COR-L47 (cell line): Measurements from ENCODE around the gene MND1.

Source experiments
- DNase-seq: peaks from one replicate; lab custom pipeline; 2025; lab: John Stamatoyannopoulos, UW

MND1 gene

GRCh38 chr4:153346563-153346962, 2.1 kb downstream of the MND1 start:
- DNase-seq, result no peak

DNA sequence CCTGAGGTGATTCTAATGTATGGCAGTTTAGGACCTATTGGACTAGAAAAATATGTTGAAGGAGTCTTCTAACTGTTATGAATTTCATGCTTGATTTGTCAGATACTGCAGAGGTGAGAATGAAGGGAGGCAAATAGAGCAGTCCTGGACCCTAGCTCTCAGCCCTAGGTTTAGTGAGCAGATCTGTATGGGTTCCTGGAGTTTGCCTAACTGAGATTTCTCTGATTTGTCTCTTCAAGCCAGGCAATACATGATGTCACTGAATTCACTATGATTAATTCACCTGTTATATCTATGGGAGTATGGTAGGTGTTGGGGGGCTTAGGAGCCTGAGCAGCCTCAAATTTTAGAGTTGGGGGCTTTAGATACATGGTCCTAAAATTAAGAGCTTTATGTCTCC, 2.6 kb downstream of the MND1 start:
- no peak for DNase-seq

DNA sequence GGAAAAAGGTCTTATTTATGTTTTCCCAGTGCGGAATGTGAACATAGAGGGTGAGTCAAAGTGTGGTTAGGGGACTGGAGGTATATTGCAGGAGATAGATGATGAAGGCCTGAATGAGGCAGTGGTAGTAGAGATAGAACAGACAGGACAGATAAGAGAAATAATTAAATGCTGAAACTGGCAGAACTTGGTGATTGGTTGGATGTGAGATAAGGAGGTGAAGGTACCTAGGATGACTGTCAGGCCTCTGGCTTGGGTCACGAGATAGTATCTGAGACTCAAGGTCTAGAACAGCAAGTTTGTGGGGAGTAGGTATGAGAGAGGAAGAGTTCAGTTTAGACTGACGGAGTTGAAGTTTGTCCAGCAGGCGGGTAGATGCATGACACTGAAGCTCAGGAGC, 3.5 kb downstream of the MND1 start:
- no peak for DNase-seq

GRCh38 chr4:153349206-153349805, 4.8 kb downstream of the MND1 start:
- DNase-seq, result no peak

DNA sequence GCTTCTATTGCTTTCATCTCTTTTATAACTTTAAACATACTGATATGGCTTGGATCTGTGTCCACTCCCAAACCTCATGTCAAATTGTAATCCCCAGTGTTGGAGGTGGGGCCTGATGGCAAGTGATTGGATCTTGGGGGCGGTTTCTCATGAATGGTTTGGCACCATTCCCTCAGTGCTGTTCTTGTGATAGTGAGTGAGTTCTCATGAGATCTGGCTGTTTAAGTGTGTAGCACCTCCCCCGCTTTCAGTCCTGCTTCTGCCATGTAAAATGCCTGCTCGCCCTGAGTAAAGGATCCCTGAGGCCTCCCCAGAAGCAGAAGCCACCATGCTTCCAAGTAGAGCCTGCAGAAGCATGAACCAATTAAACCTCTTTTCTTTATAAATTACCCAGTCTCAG, 17.7 kb downstream of the MND1 start:
- DNase-seq, result no peak

- DNase-seq, result no peak
Observed at GRCh38 chr4:153364061-153364460, 19.6 kb downstream of the MND1 start.

GRCh38 chr4:153365003-153365402, 20.5 kb downstream of the MND1 start:
- DNase-seq, result no peak

- DNase-seq, result no peak
Observed at GRCh38 chr4:153366486-153366885, 22.0 kb downstream of the MND1 start.

- DNase-seq, result no peak
Observed at GRCh38 chr4:153367092-153367491, 22.6 kb downstream of the MND1 start.

GRCh38 chr4:153369021-153369420, 24.5 kb downstream of the MND1 start:
- DNase-seq, result no peak

GRCh38 chr4:153371701-153372234, 27.3 kb downstream of the MND1 start:
- DNase-seq, result no peak

GRCh38 chr4:153372967-153373562, 28.6 kb downstream of the MND1 start:
- DNase-seq, result no peak

DNA sequence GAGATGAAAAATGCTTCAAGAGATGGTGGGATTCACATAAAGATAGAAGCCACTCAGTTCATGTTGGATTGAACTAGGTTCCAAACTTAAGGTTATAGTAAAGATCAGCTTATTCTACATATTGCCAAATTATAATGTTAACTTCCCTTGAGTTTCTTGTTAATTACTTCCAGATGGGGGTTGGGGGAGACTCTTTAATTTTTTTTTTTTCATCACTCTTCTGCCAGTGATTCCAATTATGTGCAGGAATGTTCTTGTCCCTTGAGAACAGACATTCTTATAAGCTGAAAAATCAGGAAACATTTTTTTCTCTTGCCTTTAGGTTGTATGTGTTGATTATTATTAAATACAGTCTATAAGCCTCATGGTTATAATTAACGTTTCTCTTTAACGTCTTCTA, 30.0 kb downstream of the MND1 start:
- no peak for DNase-seq

- DNase-seq, result no peak
Observed at GRCh38 chr4:153375303-153375702, 30.8 kb downstream of the MND1 start.

DNA sequence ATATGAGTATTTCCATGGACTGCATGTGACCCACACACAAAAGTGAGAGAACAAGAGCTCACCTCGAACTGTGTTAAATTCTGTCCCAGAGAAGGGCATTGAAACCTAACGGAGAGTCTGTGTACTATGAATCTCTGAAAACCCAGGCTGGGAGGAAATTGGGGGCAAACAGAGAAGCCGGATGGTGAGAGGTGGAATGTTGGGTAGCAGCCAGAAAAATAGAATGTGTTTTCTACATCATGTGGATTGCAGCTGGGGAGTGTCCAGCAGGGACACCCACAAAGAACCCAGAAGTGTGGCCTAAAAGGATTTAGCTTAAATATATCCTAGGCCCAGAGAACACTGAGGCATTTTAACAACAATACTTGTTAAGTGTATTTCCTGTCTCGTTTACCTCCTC, 38.6 kb downstream of the MND1 start:
- no peak for DNase-seq

GRCh38 chr4:153384160-153384559, 39.7 kb downstream of the MND1 start:
- DNase-seq, result no peak

DNA sequence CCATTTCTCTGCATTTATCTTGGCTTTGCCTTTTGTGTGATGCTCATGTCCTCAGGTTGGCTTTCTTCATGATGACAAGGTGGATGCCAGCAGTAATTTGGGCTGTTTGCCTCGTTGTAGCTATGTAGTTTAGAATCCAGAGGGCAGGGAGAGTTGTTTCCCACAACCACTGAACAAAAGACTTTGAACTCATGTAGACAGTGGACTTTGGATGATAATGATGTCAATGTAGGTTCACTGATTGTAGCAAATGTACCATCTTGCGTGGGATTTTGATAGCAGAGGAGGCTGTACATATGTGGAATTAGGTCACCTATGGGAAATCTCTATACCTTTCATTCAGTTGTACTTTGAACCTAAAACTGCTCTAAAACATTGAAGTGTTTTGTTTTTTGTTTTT, 41.3 kb downstream of the MND1 start:
- no peak for DNase-seq

DNA sequence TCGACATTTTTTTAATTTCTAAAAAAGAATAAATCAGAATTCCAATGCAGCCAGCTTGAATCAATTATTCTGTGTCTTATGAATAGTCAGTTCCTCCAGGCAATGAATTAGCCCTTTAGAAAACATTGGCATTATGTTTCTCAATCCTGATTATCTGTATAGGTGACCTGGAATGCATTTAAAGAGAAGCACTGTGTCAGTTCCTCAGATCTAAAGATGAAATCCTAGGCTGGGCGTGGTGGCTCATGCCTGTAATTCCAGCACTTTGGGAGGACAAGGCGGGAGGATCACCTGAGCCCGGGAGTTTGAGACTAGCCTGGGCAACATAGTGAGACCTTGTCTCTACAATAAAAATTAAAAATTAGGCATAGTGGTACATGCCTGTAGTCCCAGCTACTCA, 43.5 kb downstream of the MND1 start:
- DNase-seq, result no peak

- DNase-seq, result no peak
Observed at GRCh38 chr4:153393397-153393796, 48.9 kb downstream of the MND1 start.

DNA sequence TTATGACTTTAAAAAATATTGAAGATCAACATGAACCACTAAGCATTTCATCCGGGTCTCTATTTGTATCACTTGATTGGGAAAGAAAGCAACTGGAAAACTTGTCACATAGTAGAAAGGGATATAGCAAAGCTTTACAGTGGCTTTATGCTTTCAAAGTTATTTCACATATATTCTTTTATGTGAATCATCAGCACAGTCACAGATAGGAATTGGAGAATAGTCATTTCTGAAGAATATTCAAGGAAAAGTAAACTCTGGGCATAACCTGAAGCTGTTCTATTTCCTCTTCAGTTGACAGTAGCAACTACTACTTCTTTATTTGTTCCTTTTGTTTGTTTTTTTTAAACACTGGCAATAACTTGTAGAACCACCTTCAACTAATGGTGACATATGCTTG, 50.5 kb downstream of the MND1 start:
- no peak for DNase-seq

DNA sequence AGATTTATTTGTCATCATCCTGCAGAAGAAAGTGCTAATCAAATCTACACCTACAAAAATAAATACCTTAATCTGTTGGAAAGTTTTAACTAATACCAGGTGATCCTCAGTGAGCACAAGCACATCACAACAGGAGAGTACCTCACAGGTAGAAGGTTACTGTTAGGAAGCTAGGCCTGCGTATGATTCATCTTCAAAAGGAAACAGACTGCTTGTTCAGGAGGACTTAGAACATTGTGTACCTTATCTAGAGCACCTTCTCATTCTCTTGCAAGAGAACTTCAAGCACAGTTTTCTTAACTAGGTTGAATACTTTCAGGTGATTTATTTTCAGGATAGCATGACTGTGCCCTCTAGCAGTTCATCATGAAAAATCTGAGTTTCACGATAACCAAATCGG, 54.2 kb downstream of the MND1 start:
- no peak for DNase-seq

DNA sequence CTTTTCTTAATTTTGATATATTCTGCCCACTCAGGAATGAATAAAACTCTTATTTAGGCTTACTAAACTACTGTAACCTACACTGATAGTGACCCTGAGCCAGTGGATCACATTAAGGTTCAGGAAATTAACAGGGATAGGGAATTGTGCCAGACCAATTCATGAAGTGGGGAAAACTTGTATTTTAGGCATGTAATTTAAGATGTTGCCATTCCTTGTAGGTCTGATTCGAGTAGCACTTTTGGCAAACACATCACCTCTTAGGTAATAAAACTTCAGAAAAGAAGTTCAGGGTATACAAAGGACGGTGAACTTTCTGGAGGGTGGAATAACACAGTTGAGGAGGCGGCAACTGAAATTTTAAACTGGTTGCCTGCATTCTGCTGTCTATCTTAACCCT, 54.9 kb downstream of the MND1 start:
- no peak for DNase-seq

DNA sequence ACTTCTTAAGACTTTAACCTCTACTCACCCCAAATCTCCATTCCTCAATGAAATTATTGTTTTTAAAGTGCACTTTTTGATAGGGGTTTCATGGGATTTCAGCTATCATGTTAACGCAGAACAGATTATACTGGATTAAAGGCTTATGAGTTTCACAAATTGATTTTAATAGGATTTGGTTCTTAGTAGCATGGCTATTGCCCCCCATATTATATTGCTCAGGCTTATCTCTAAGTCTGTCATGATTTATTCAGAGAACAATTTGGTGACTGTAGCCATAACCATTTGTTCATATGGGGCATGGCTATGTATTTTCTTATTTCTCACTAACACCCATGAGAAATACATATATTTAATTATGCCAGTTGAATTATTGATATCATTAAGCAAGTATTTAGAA, 57.0 kb downstream of the MND1 start:
- DNase-seq, result no peak

GRCh38 chr4:153402366-153402765, 57.9 kb downstream of the MND1 start:
- no peak for DNase-seq
